Measurements from ENCODE around the gene TAS2R30.
"Not testable (repeated sequence)": the region's sequence is repeated elsewhere in the genome, so short reads cannot be mapped to it uniquely, and the experiment has no call there.

TAS2R30 gene

DNA sequence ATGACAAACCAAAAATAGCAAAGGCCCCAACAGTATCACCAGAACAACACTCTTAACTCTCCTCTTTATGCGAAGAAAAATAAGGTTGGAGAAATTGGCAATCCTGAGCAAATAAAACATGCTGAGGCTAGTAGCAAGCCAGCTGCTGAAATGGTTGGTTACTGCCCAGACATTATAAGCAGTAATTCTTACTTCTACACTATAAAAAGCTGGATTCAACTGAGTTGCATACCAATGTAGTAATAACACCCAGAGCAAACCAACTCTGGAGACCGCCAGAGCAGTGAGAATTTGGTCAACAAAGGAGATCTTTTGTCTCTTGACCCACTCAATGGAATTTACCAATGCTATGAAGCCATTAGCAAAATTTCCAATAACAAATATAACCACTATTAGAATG lies 628 bp downstream of the TAS2R30 start:
- no peaks in the 10 kb centered on the region for H3K9me3 ChIP-seq (ENCODE audit: control extremely low read depth in 1 of 5, control insufficient read depth in 4 of 5, insufficient read depth in 2 of 5, low read depth in 1 of 5, low read length in 4 of 5)
- no peaks in the 10 kb centered on the region for H3K4me1 ChIP-seq (ENCODE audit: control extremely low read depth in 1 of 4, control insufficient read depth in 4 of 4, insufficient read depth in 4 of 4, low read length in 3 of 4)
- no peak overlapping the region for H3K4me3 ChIP-seq (ENCODE audit: control insufficient read depth in 1 of 7, extremely low read depth in 1 of 7, insufficient read depth in 4 of 7, low read depth in 2 of 7, low read length in 6 of 7)
- peaks cover 0 to 14% (median 4%) of the 10 kb centered on the region in 4 experiments for H3K36me3 ChIP-seq (ENCODE audit: control insufficient read depth in 4 of 4, insufficient read depth in 4 of 4, low read length in 3 of 4)
- no peaks in the 10 kb centered on the region for H3K27me3 ChIP-seq (replicated peaks in 2 of 5; ENCODE audit: control insufficient read depth in 4 of 5, insufficient read depth in 5 of 5, low read length in 4 of 5)
- DNase-seq = no peak
- ChIA-PET CTCF (no interaction called here), POLR2A (no interaction called here)
- H3K27ac ChIP-seq (ENCODE audit: insufficient read depth in 1 of 2, low read depth in 1 of 2, low read length in 2 of 2, poor library complexity in 1 of 2, severe bottlenecking in 2 of 2) = no peak overlapping the region
- no CpG with 5 or more reads among the region's 2 CpGs for WGBS (ENCODE audit: insufficient coverage)

DNA sequence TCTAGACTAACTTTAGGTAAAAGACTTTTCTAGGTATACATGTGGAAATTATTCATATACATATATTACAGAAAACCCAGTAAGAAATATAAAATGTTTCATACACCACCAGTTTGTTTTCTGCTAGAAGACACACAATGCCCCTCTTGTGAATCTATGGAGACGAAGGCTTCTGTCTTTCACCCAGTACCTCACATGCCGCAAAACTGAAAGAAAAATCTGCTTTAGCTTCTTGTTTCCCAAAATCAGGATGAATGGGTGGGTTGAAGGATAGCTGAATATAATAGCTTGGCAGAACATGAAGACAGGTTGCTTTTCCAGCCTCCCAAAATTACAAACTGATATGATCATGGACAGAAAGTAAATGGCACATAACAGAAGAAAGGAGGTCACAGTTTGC lies 1.3 kb downstream of the TAS2R30 start:
- no peaks in the 10 kb centered on the region for H3K4me1 ChIP-seq (ENCODE audit: control extremely low read depth in 1 of 4, control insufficient read depth in 4 of 4, insufficient read depth in 4 of 4, low read length in 3 of 4)
- ChIA-PET CTCF (no interaction called here), POLR2A (no interaction called here)
- no peak for DNase-seq
- no peak overlapping the region for H3K27ac ChIP-seq (ENCODE audit: insufficient read depth in 1 of 2, low read depth in 1 of 2, low read length in 2 of 2, poor library complexity in 1 of 2, severe bottlenecking in 2 of 2)
- H3K27me3 ChIP-seq (replicated peaks in 2 of 5; ENCODE audit: control insufficient read depth in 4 of 5, insufficient read depth in 5 of 5, low read length in 4 of 5) = no peaks in the 10 kb centered on the region
- peaks cover 0 to 18% (median 4%) of the 10 kb centered on the region in 4 experiments for H3K36me3 ChIP-seq (ENCODE audit: control insufficient read depth in 4 of 4, insufficient read depth in 4 of 4, low read length in 3 of 4)
- H3K4me3 ChIP-seq (ENCODE audit: control insufficient read depth in 1 of 7, extremely low read depth in 1 of 7, insufficient read depth in 4 of 7, low read depth in 2 of 7, low read length in 6 of 7) = no peak overlapping the region
- peaks cover 0 to 3% (median 0%) of the 10 kb centered on the region in 5 experiments for H3K9me3 ChIP-seq (ENCODE audit: control extremely low read depth in 1 of 5, control insufficient read depth in 4 of 5, insufficient read depth in 2 of 5, low read depth in 1 of 5, low read length in 4 of 5)
- no CpG with 5 or more reads among the region's 2 CpGs for WGBS (ENCODE audit: insufficient coverage)

DNA sequence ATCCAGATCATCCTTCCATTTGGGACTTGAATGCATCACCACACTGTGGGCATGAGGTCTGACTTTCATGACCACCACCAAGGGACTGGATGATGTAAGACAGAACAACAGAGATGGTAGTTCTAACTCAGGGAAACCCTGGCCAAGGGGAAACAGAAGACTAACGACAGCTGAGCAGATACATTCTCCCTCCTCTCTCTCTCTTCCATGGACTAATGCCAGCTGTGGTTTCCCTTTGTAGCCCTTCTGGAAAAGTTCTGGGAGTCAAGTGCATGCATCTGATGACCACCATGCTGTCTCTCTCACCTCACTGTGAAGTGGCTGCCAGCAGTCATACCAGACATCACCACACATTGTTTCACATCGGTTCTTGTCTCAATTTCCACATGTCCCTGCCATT lies 3.4 kb downstream of the TAS2R30 start:
- CTCF ChIA-PET = no interaction called here
- H3K4me3 ChIP-seq (ENCODE audit: control insufficient read depth in 1 of 7, extremely low read depth in 1 of 7, insufficient read depth in 4 of 7, low read depth in 2 of 7, low read length in 6 of 7) = no peak overlapping the region
- WGBS (ENCODE audit: insufficient coverage) = no CpG with 5 or more reads among the region's 2 CpGs
- DNase-seq = no peak
- H3K4me1 ChIP-seq (ENCODE audit: control extremely low read depth in 1 of 4, control insufficient read depth in 4 of 4, insufficient read depth in 4 of 4, low read length in 3 of 4) = no peaks in the 10 kb centered on the region
- peaks cover 0 to 23% (median 4%) of the 10 kb centered on the region in 4 experiments for H3K36me3 ChIP-seq (ENCODE audit: control insufficient read depth in 4 of 4, insufficient read depth in 4 of 4, low read length in 3 of 4)
- H3K27ac ChIP-seq (ENCODE audit: insufficient read depth in 1 of 2, low read depth in 1 of 2, low read length in 2 of 2, poor library complexity in 1 of 2, severe bottlenecking in 2 of 2) = no peak overlapping the region
- peaks cover 0 to 9% (median 0%) of the 10 kb centered on the region in 5 experiments for H3K9me3 ChIP-seq (ENCODE audit: control extremely low read depth in 1 of 5, control insufficient read depth in 4 of 5, insufficient read depth in 2 of 5, low read depth in 1 of 5, low read length in 4 of 5)
- H3K27me3 ChIP-seq (replicated peaks in 2 of 5; ENCODE audit: control insufficient read depth in 4 of 5, insufficient read depth in 5 of 5, low read length in 4 of 5) = no peaks in the 10 kb centered on the region
- POLR2A ChIA-PET = no interaction called here

DNA sequence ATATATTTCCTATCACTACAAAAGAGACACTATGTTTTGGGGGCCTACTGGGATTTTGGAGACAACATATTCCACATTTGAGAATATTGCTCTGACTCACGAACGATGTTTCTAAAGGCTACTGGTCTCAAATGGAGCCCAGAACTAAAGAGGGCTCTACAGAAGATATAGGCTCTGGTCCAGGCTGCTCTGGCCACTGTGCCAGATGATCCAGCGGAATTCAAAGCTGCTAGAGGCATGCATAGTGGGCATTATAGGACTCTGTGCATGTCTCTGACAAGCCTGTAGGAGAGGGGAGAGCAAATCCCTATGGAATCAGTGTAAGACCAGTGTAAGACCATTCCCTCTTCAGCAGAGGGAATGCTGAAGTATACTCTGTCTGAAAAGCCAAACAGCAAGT lies 4.1 kb downstream of the TAS2R30 start:
- Histone ChIP-seq H3K4me3 (ENCODE audit: control insufficient read depth in 1 of 7, extremely low read depth in 1 of 7, insufficient read depth in 4 of 7, low read depth in 2 of 7, low read length in 6 of 7) (no peak overlapping the region), H3K27me3 (replicated peaks in 2 of 5; ENCODE audit: control insufficient read depth in 4 of 5, insufficient read depth in 5 of 5, low read length in 4 of 5) (no peaks in the 10 kb centered on the region), H3K36me3 (ENCODE audit: control insufficient read depth in 4 of 4, insufficient read depth in 4 of 4, low read length in 3 of 4) (peaks cover 0 to 23% (median 4%) of the 10 kb centered on the region in 4 experiments), H3K4me1 (ENCODE audit: control extremely low read depth in 1 of 4, control insufficient read depth in 4 of 4, insufficient read depth in 4 of 4, low read length in 3 of 4) (no peaks in the 10 kb centered on the region), H3K9me3 (ENCODE audit: control extremely low read depth in 1 of 5, control insufficient read depth in 4 of 5, insufficient read depth in 2 of 5, low read depth in 1 of 5, low read length in 4 of 5) (peaks cover 0 to 9% (median 1%) of the 10 kb centered on the region in 5 experiments), H3K27ac (ENCODE audit: insufficient read depth in 1 of 2, low read depth in 1 of 2, low read length in 2 of 2, poor library complexity in 1 of 2, severe bottlenecking in 2 of 2) (no peak overlapping the region)
- WGBS (ENCODE audit: insufficient coverage) = 100% methylated on average over 3 of the region's 3 CpGs
- no peak for DNase-seq
- ChIA-PET POLR2A (no interaction called here), CTCF (no interaction called here)

- POLR2A ChIA-PET; CTCF ChIA-PET; H3K27ac ChIP-seq (ENCODE audit: insufficient read depth in 1 of 2, low read depth in 1 of 2, low read length in 2 of 2, poor library complexity in 1 of 2, severe bottlenecking in 2 of 2): not testable (repeated sequence)
Measured at GRCh38 chr12:11114130-11114529, 20.3 kb downstream of the TAS2R30 start.

DNA sequence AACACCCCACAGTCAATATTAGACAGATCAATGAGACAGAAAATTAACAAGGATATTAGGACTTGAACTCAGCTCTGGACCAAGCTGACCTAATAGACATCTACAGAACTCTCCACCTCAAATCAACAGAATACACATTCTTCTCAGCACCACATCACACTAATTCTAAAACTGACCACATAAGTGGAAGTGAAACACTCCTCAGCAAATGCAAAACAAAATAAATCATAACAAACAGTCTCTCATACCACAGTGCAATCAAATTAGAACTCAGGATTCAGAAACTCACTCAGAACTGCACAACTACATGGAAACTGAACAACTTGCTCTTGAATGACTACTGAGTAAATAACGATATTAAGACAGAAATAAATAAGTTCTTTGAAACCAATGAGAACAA lies 23.2 kb downstream of the TAS2R30 start:
- H3K36me3 ChIP-seq (ENCODE audit: control insufficient read depth in 4 of 4, insufficient read depth in 4 of 4, low read length in 3 of 4) = peaks cover 2 to 40% (median 6%) of the 10 kb centered on the region in 4 experiments
- H3K27me3 ChIP-seq (replicated peaks in 2 of 5; ENCODE audit: control insufficient read depth in 4 of 5, insufficient read depth in 5 of 5, low read length in 4 of 5); H3K27ac ChIP-seq (ENCODE audit: insufficient read depth in 1 of 2, low read depth in 1 of 2, low read length in 2 of 2, poor library complexity in 1 of 2, severe bottlenecking in 2 of 2); H3K4me3 ChIP-seq (ENCODE audit: control insufficient read depth in 1 of 7, extremely low read depth in 1 of 7, insufficient read depth in 4 of 7, low read depth in 2 of 7, low read length in 6 of 7); CTCF ChIA-PET; H3K4me1 ChIP-seq (ENCODE audit: control extremely low read depth in 1 of 4, control insufficient read depth in 4 of 4, insufficient read depth in 4 of 4, low read length in 3 of 4); DNase-seq; POLR2A ChIA-PET: not testable (repeated sequence)
- peaks cover 9 to 64% (median 14%) of the 10 kb centered on the region in 5 experiments for H3K9me3 ChIP-seq (ENCODE audit: control extremely low read depth in 1 of 5, control insufficient read depth in 4 of 5, insufficient read depth in 2 of 5, low read depth in 1 of 5, low read length in 4 of 5)
- WGBS (ENCODE audit: insufficient coverage) = no CpG with 5 or more reads among the region's 1 CpG

More at GRCh38 chr12:11114130-11114529, 20.3 kb downstream of the TAS2R30 start:
- H3K4me1 ChIP-seq (ENCODE audit: control extremely low read depth in 1 of 4, control insufficient read depth in 4 of 4, insufficient read depth in 4 of 4, low read length in 3 of 4); DNase-seq; H3K4me3 ChIP-seq (ENCODE audit: control insufficient read depth in 1 of 7, extremely low read depth in 1 of 7, insufficient read depth in 4 of 7, low read depth in 2 of 7, low read length in 6 of 7); H3K27me3 ChIP-seq (replicated peaks in 2 of 5; ENCODE audit: control insufficient read depth in 4 of 5, insufficient read depth in 5 of 5, low read length in 4 of 5): not testable (repeated sequence)
- WGBS (ENCODE audit: insufficient coverage) = 100% methylated on average over 1 of the region's 1 CpG
- Histone ChIP-seq H3K36me3 (ENCODE audit: control insufficient read depth in 4 of 4, insufficient read depth in 4 of 4, low read length in 3 of 4) (peaks cover 1 to 31% (median 4%) of the 10 kb centered on the region in 4 experiments), H3K9me3 (ENCODE audit: control extremely low read depth in 1 of 5, control insufficient read depth in 4 of 5, insufficient read depth in 2 of 5, low read depth in 1 of 5, low read length in 4 of 5) (peaks cover 5 to 67% (median 14%) of the 10 kb centered on the region in 5 experiments)

- Histone ChIP-seq H3K27ac (ENCODE audit: insufficient read depth in 1 of 2, low read depth in 1 of 2, low read length in 2 of 2, poor library complexity in 1 of 2, severe bottlenecking in 2 of 2) (no peak overlapping the region), H3K4me1 (ENCODE audit: control extremely low read depth in 1 of 4, control insufficient read depth in 4 of 4, insufficient read depth in 4 of 4, low read length in 3 of 4) (no peaks in the 10 kb centered on the region), H3K9me3 (ENCODE audit: control extremely low read depth in 1 of 5, control insufficient read depth in 4 of 5, insufficient read depth in 2 of 5, low read depth in 1 of 5, low read length in 4 of 5) (peaks cover 7 to 51% (median 11%) of the 10 kb centered on the region in 5 experiments), H3K36me3 (ENCODE audit: control insufficient read depth in 4 of 4, insufficient read depth in 4 of 4, low read length in 3 of 4) (peaks cover 4 to 26% (median 7%) of the 10 kb centered on the region in 4 experiments), H3K4me3 (ENCODE audit: control insufficient read depth in 1 of 7, extremely low read depth in 1 of 7, insufficient read depth in 4 of 7, low read depth in 2 of 7, low read length in 6 of 7) (no peak overlapping the region), H3K27me3 (replicated peaks in 2 of 5; ENCODE audit: control insufficient read depth in 4 of 5, insufficient read depth in 5 of 5, low read length in 4 of 5) (no peaks in the 10 kb centered on the region)
- ChIA-PET CTCF (no interaction called here), POLR2A (no interaction called here)
- 100% methylated on average over 2 of the region's 2 CpGs for WGBS (ENCODE audit: insufficient coverage)
- DNase-seq = no peak
Measured at GRCh38 chr12:11108862-11109261, 25.6 kb downstream of the TAS2R30 start.
